Mesodermal cell (in vitro differentiated cells): ENCODE results near the gene SV2C.
"Not testable (repeated sequence)": the region's sequence is repeated elsewhere in the genome, so short reads cannot be mapped to it uniquely, and the experiment has no call there.

ENCODE experiments used
- H3K27ac ChIP-seq: 2 replicates; pipeline ENCODE4 v1.7.0; 2013; ENCODE audit warnings: mild to moderate bottlenecking, low read depth, low read length, moderate library complexity; ENCODE audit not compliant: severe bottlenecking
- H3K36me3 ChIP-seq: 2 replicates; pipeline ENCODE4 v1.7.1; 2013; ENCODE audit warnings: mild to moderate bottlenecking, low read length, moderate library complexity; ENCODE audit not compliant: control insufficient read depth, insufficient read depth
- H3K4me1 ChIP-seq: one replicate; pipeline ENCODE4 v1.7.1; 2013; ENCODE audit warnings: mild to moderate bottlenecking, low read length; ENCODE audit not compliant: insufficient read depth, control insufficient read depth, poor library complexity, severe bottlenecking
- H3K4me3 ChIP-seq: 2 replicates; pipeline ENCODE4 v1.7.0; 2013; ENCODE audit warnings: low read length, control low read depth, mild to moderate bottlenecking; ENCODE audit not compliant: insufficient read depth, poor library complexity, severe bottlenecking; ENCODE audit errors: extremely low read depth
- H3K9me3 ChIP-seq: 2 replicates; pipeline ENCODE4 v1.7.1; 2013; ENCODE audit warnings: mild to moderate bottlenecking, low read length, moderate library complexity; ENCODE audit not compliant: control insufficient read depth
- WGBS, 2 experiments: methylation state at CpG; one replicate each; pipeline ENCODE4 v1.1.5; 2013; ENCODE audit warnings: missing lambda C conversion rate in 2 of 2; ENCODE audit not compliant: insufficient coverage in 2 of 2; 5-methylcytosine and 5-hydroxymethylcytosine counted together

The SV2C gene

GRCh38 chr5:76074487-76075065 is 8.6 kb upstream of the SV2C start:
- Histone ChIP-seq H3K4me1 (no peaks in the 10 kb centered on the region), H3K27ac (no peak overlapping the region), H3K9me3 (no peaks in the 10 kb centered on the region), H3K36me3 (no peaks in the 10 kb centered on the region), H3K4me3 (no peak overlapping the region)
- 32 to 64% methylated on average over 2 of the region's 2 CpGs for WGBS, 2 experiments

- Histone ChIP-seq H3K4me1 (peaks cover 5% of the 10 kb centered on the region), H3K9me3 (no peaks in the 10 kb centered on the region), H3K27ac (no peak overlapping the region), H3K36me3 (no peaks in the 10 kb centered on the region), H3K4me3 (peak overlapping the region; percentile 26)
- WGBS, 2 experiments, result 6% methylated on average over 33 to 40 of the region's 45 CpGs
These were observed 1.1 kb upstream of the SV2C start for GRCh38 chr5:76081811-76082771.

- H3K4me1 ChIP-seq, result peaks cover 5% of the 10 kb centered on the region
- no peaks in the 10 kb centered on the region for H3K36me3 ChIP-seq
- H3K9me3 ChIP-seq, result no peaks in the 10 kb centered on the region
- no peak overlapping the region for H3K27ac ChIP-seq
- WGBS, 2 experiments, result 0 to 1% methylated on average over 35 to 39 of the region's 50 CpGs
- peak overlapping the region; percentile 32 for H3K4me3 ChIP-seq
These were observed 642 bp downstream of the SV2C start for GRCh38 chr5:76083555-76084495.

GRCh38 chr5:76084496-76085242 is 1.5 kb downstream of the SV2C start:
- Histone ChIP-seq H3K27ac (no peak overlapping the region), H3K4me1 (peaks cover 5% of the 10 kb centered on the region), H3K36me3 (no peaks in the 10 kb centered on the region), H3K4me3 (peak overlapping the region; percentile 32), H3K9me3 (no peaks in the 10 kb centered on the region)
- WGBS, 2 experiments, result 1 to 3% methylated on average over 44 to 45 of the region's 74 CpGs

- 38 to 54% methylated on average over 4 to 5 of the region's 7 CpGs for WGBS, 2 experiments
- H3K36me3 ChIP-seq, result no peaks in the 10 kb centered on the region
- no peak overlapping the region for H3K4me3 ChIP-seq
- H3K9me3 ChIP-seq, result no peaks in the 10 kb centered on the region
- H3K4me1 ChIP-seq, result peaks cover 5% of the 10 kb centered on the region
- no peak overlapping the region for H3K27ac ChIP-seq
These were observed 2.0 kb downstream of the SV2C start for GRCh38 chr5:76085243-76085579.

- WGBS, 2 experiments, result no CpG with 5 or more reads among the region's 4 CpGs
- Histone ChIP-seq H3K27ac (no peak overlapping the region), H3K36me3 (no peaks in the 10 kb centered on the region), H3K4me3 (no peak overlapping the region), H3K9me3 (no peaks in the 10 kb centered on the region), H3K4me1 (peaks cover 5% of the 10 kb centered on the region)
These were observed 2.9 kb downstream of the SV2C start for GRCh38 chr5:76086095-76086494.

- H3K9me3 ChIP-seq, H3K4me3 ChIP-seq, H3K4me1 ChIP-seq, H3K27ac ChIP-seq, H3K36me3 ChIP-seq: not testable (repeated sequence)
- WGBS, 2 experiments, result 100% methylated on average over 1 of the region's 2 CpGs; no CpG with 5 or more reads in 1 of the 2 experiments
These were observed 6.0 kb downstream of the SV2C start for GRCh38 chr5:76089156-76089555.

GRCh38 chr5:76091351-76091750 is 8.2 kb downstream of the SV2C start:
- Histone ChIP-seq H3K9me3 (no peaks in the 10 kb centered on the region), H3K4me1 (no peaks in the 10 kb centered on the region), H3K27ac (no peak overlapping the region), H3K36me3 (no peaks in the 10 kb centered on the region), H3K4me3 (no peak overlapping the region)
- WGBS, 2 experiments, result 100% methylated on average over 1 of the region's 1 CpG; no CpG with 5 or more reads in 1 of the 2 experiments

GRCh38 chr5:76099286-76099702 is 16.1 kb downstream of the SV2C start:
- Histone ChIP-seq H3K27ac (no peak overlapping the region), H3K4me1 (no peaks in the 10 kb centered on the region), H3K9me3 (no peaks in the 10 kb centered on the region), H3K4me3 (no peak overlapping the region), H3K36me3 (no peaks in the 10 kb centered on the region)
- WGBS, 2 experiments, result 88% methylated on average over 1 of the region's 2 CpGs; no CpG with 5 or more reads in 1 of the 2 experiments

- Histone ChIP-seq H3K36me3 (no peaks in the 10 kb centered on the region), H3K4me1 (no peaks in the 10 kb centered on the region), H3K4me3 (no peak overlapping the region), H3K27ac (no peak overlapping the region), H3K9me3 (no peaks in the 10 kb centered on the region)
- no CpG with 5 or more reads among the region's 1 CpG for whole genome bisulfite sequencing, 2 experiments
These were observed 16.6 kb downstream of the SV2C start for GRCh38 chr5:76099756-76100155.
